GM23338 (cell line): ENCODE results near the gene PUS1. TPM values are rescaled to one million over a fixed set of nuclear protein-coding genes. Genes with fewer than 3 reads are reported as not detected.

ENCODE experiments used
- ATAC-seq: fragments of 200-7000 bp; cut with Tn5 transposase; 3 replicates; pipeline ENCODE4 v1.9.1; 2020
- DNase-seq: peaks from one replicate; pipeline ENCODE4 v3.0.0-alpha.2; 2015; ENCODE audit warnings: low spot score
- H2AFZ ChIP-seq: fragments of 200-600 bp; sonication (generic); 2 replicates; pipeline ENCODE4 v1.8.0; 2016; ENCODE audit warnings: antibody characterized with exemption, mild to moderate bottlenecking, moderate library complexity
- H3F3A ChIP-seq: fragments of 200-600 bp; sonication (generic); replicated peaks from 2 replicates; pipeline ENCODE4 v1.8.0; 2017; ENCODE audit warnings: antibody characterized with exemption, mixed run types, low read depth
- H3K27ac ChIP-seq: fragments of 200-600 bp; sonication (generic); 2 replicates; pipeline ENCODE4 v1.6.1; 2016; ENCODE audit warnings: low read depth
- H3K27me3 ChIP-seq: fragments of 200-600 bp; sonication (generic); 2 replicates; pipeline ENCODE4 v1.8.0; 2016; ENCODE audit warnings: mild to moderate bottlenecking, mixed run types, moderate library complexity; ENCODE audit not compliant: insufficient read depth
- H3K36me3 ChIP-seq: fragments of 200-600 bp; sonication (generic); 2 replicates; pipeline ENCODE4 v1.8.0; 2016; ENCODE audit warnings: mild to moderate bottlenecking; ENCODE audit not compliant: insufficient read depth
- H3K4me1 ChIP-seq: fragments of 200-600 bp; sonication (generic); 2 replicates; pipeline ENCODE4 v1.8.0; 2016; ENCODE audit warnings: mild to moderate bottlenecking, moderate library complexity; ENCODE audit not compliant: insufficient read depth
- H3K4me2 ChIP-seq: fragments of 200-600 bp; sonication (generic); 2 replicates; pipeline ENCODE4 v1.7.1; 2017; ENCODE audit warnings: mixed run types
- H3K4me3 ChIP-seq: fragments of 200-600 bp; sonication (generic); 2 replicates; pipeline ENCODE4 v1.6.1; 2016; ENCODE audit warnings: mixed run types
- H3K79me2 ChIP-seq: fragments of 200-600 bp; sonication (generic); replicated peaks from 2 replicates; pipeline ENCODE4 v1.8.0; 2017; ENCODE audit warnings: mild to moderate bottlenecking; ENCODE audit not compliant: insufficient read depth
- H3K9me2 ChIP-seq: fragments of 200-600 bp; sonication (generic); 2 replicates; pipeline ENCODE4 v1.8.0; 2017; ENCODE audit not compliant: insufficient read depth
- H4K20me1 ChIP-seq: fragments of 200-600 bp; sonication (generic); replicated peaks from 2 replicates; pipeline ENCODE4 v1.8.0; 2017; ENCODE audit warnings: mild to moderate bottlenecking; ENCODE audit not compliant: insufficient read depth
- H3K27ac Mint-ChIP-seq: 2 replicates; pipeline ENCODE4 v1.8.0; 2020; ENCODE audit warnings: inconsistent platforms, mild to moderate bottlenecking, moderate library complexity, mixed read lengths
- H3K27me3 Mint-ChIP-seq: 3 replicates; pipeline ENCODE4 v1.8.0; 2022; ENCODE audit warnings: low read depth, mild to moderate bottlenecking, moderate library complexity, mixed read lengths, inconsistent platforms; ENCODE audit not compliant: insufficient read depth, poor library complexity
- H3K36me3 Mint-ChIP-seq: 3 replicates; pipeline ENCODE4 v1.8.0; 2021; ENCODE audit warnings: low read depth, mild to moderate bottlenecking, inconsistent platforms, moderate library complexity, mixed read lengths
- H3K4me1 Mint-ChIP-seq: 3 replicates; pipeline ENCODE4 v1.8.0; 2020; ENCODE audit warnings: mild to moderate bottlenecking, inconsistent platforms, mixed read lengths
- H3K4me3 Mint-ChIP-seq: 3 replicates; pipeline ENCODE4 v1.8.0; 2021; ENCODE audit warnings: moderate library complexity, mild to moderate bottlenecking, inconsistent platforms, mixed read lengths
- H3K9me3 Mint-ChIP-seq: 3 replicates; pipeline ENCODE4 v1.8.0; 2020; ENCODE audit warnings: moderate library complexity, mild to moderate bottlenecking, inconsistent platforms, mixed read lengths
- CREB1 ChIP-seq: fragments of 250-450 bp; sonication (Bioruptor Pico); IDR thresholded peaks from 2 replicates; pipeline ENCODE4 v1.5.0; 2020; ENCODE audit warnings: low read depth, mild to moderate bottlenecking, moderate library complexity
- EZH2 ChIP-seq: fragments of 200-600 bp; sonication (generic); IDR thresholded peaks from one replicate; pipeline ENCODE4 v1.8.0; 2017; ENCODE audit warnings: antibody characterized with exemption, mild to moderate bottlenecking, low read depth; ENCODE audit not compliant: unreplicated experiment
- EZH2phosphoT487 ChIP-seq: fragments of 200-600 bp; sonication (generic); IDR thresholded peaks from one replicate; pipeline ENCODE4 v1.8.1; 2018; ENCODE audit warnings: antibody characterized with exemption; ENCODE audit not compliant: unreplicated experiment
- JUNB ChIP-seq: IDR thresholded peaks from one replicate; pipeline ENCODE4 v1.6.1; 2016; ENCODE audit warnings: antibody characterized with exemption; ENCODE audit not compliant: unreplicated experiment
- NANOG ChIP-seq: IDR thresholded peaks from 2 replicates; pipeline ENCODE4 v1.6.1; 2016; ENCODE audit warnings: antibody characterized with exemption, borderline replicate concordance
- POLR2AphosphoS5 ChIP-seq: IDR thresholded peaks from 2 replicates; pipeline ENCODE4 v1.6.1; 2016; ENCODE audit warnings: antibody characterized with exemption, low read depth
- REST ChIP-seq: IDR thresholded peaks from one replicate; pipeline ENCODE4 v1.6.1; 2018; ENCODE audit warnings: antibody characterized with exemption; ENCODE audit not compliant: unreplicated experiment
- STAT1 ChIP-seq: IDR thresholded peaks from one replicate; pipeline ENCODE4 v1.6.1; 2016; ENCODE audit warnings: antibody characterized with exemption; ENCODE audit not compliant: unreplicated experiment
- ZNF114 ChIP-seq: fragments of 250-450 bp; sonication (Bioruptor Pico); IDR thresholded peaks from 2 replicates; pipeline ENCODE4 v1.5.0; 2020; ENCODE audit warnings: mild to moderate bottlenecking, moderate library complexity
- ZNF331 ChIP-seq: fragments of 250-450 bp; sonication (Bioruptor Pico); IDR thresholded peaks from 2 replicates; pipeline ENCODE4 v1.5.0; 2020; ENCODE audit warnings: low read depth, mild to moderate bottlenecking, moderate library complexity
- polyA plus RNA-seq: library from polyadenylated mRNA; unstranded; fragments of >200 nt; fragmentation: Nextera tagmentation; extraction: Ambion mirVana; gene quantifications from 2 replicates; pipeline ENCODE4 v1.2.1, GENCODE V29; 2016
- total RNA-seq: library from RNA; depleted of rRNA; stranded (reverse); fragments of >200 nt; shearing (Covaris generic); gene quantifications from 2 replicates; pipeline ENCODE4 v1.2.3, GENCODE V29; 2014
- TF ChIP-seq, protein P1 (sequence below), 2 experiments: fragments of 200-600 bp in 1 of 2; sonication (generic) in 1 of 2; conservative IDR thresholded peaks; 2 replicates each; pipeline versions ENCODE4 v1.5.1 to v1.6.1; 2016 to 2017; ENCODE audit warnings: antibody characterized with exemption in 2 of 2, low read depth in 2 of 2, mild to moderate bottlenecking in 2 of 2, moderate library complexity in 1 of 2
- TF ChIP-seq, protein P2 (sequence below): IDR thresholded peaks from 2 replicates; pipeline ENCODE4 v1.6.1; 2016; ENCODE audit warnings: antibody characterized with exemption

PUS1 gene
- total and polyA plus RNA-seq, 2 experiments from 2014 or later = 52.4 to 73.0 TPM

DNA sequence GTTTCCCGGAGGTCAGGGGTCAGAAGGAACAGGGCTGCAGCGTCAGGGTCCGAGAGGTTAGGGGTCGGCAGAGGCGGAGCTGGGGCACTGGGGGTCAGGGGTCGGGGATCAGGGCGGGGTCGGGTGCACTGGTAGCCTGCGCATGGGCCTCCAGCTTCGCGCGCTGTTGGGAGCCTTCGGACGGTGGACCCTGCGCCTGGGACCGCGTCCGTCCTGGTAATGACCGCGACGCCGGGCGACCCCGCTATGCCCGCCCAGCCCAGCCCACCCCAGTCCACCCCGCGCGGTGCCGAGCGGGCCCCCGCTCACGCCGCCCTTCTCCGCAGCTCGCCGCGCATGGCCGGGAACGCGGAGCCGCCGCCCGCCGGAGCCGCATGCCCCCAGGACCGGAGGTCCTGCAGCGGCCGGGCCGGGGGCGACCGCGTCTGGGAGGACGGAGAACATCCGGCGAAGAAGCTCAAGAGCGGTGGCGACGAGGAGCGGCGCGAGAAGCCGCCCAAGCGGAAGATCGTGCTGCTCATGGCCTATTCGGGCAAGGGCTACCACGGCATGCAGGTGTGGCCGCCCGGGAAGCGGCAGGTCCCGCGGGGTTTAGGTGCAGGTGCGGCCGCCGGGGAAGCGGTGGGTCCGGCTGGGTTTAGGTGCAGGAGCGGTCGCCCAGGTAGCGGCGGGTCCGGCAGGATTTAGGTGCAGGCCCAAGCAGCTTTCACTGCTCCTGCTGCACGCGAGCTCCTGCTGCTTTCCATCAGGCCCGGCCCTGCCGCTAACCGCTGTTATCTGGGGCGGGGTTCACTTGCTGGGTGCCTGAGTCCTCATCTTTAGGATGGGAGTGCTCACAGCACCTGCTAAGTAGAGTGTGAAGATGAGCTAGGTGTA, 743 bp downstream of the PUS1 start:
- H3K27ac ChIP-seq = peak overlapping the region; percentile 79; the same call in 1 of the 2 replicates
- DNase-seq = no peak
- peaks cover 25% of the 10 kb centered on the region for H3K79me2 ChIP-seq
- H3K36me3 ChIP-seq = peaks cover 35% of the 10 kb centered on the region
- peak overlapping the region; percentile 98 for H3K27ac Mint-ChIP-seq
- peaks cover 18% of the 10 kb centered on the region for H3K27me3 Mint-ChIP-seq
- no peak for TF ChIP-seq EZH2
- peak; percentile 32 for ATAC-seq
- no peaks in the 10 kb centered on the region for H3K27me3 ChIP-seq
- H2AFZ ChIP-seq = no peak overlapping the region
- peak overlapping the region; percentile 93 for H3K4me2 ChIP-seq
- peaks cover 4% of the 10 kb centered on the region; the same call in 1 of the 2 replicates for H4K20me1 ChIP-seq
- H3K4me1 Mint-ChIP-seq = peaks cover 16% of the 10 kb centered on the region
- peaks cover 9% of the 10 kb centered on the region for H3K4me1 ChIP-seq
- H3K9me3 Mint-ChIP-seq = peaks cover 16% of the 10 kb centered on the region
- peak overlapping the region; percentile 97 for H3K4me3 Mint-ChIP-seq
- peaks cover 52% of the 10 kb centered on the region for H3K36me3 Mint-ChIP-seq
- H3K4me3 ChIP-seq = peak overlapping the region; percentile 95
- H3F3A ChIP-seq = 0 out of 2 replicates have a peak, but pooled peaks cover 13% of the 10 kb centered on the region
- no peaks in the 10 kb centered on the region for H3K9me2 ChIP-seq

- Mint-ChIP-seq H3K4me1 (peaks cover 16% of the 10 kb centered on the region), H3K27me3 (peaks cover 18% of the 10 kb centered on the region), H3K9me3 (peaks cover 16% of the 10 kb centered on the region), H3K36me3 (peaks cover 58% of the 10 kb centered on the region), H3K27ac (peak overlapping the region; percentile 83), H3K4me3 (peak overlapping the region; percentile 97)
- ATAC-seq (no peak), DNase-seq (no peak)
- Histone ChIP-seq H3K36me3 (peaks cover 40% of the 10 kb centered on the region), H3K4me1 (peaks cover 9% of the 10 kb centered on the region), H3F3A (0 out of 2 replicates have a peak, but pooled peaks cover 13% of the 10 kb centered on the region), H4K20me1 (peaks cover 4% of the 10 kb centered on the region; the same call in 1 of the 2 replicates), H3K4me2 (peak overlapping the region; percentile 93), H2AFZ (no peak overlapping the region), H3K9me2 (no peaks in the 10 kb centered on the region), H3K4me3 (peak overlapping the region; percentile 95), H3K79me2 (peaks cover 25% of the 10 kb centered on the region), H3K27me3 (no peaks in the 10 kb centered on the region), H3K27ac (no peak overlapping the region)
- TF ChIP-seq JUNB (no peak), EZH2phosphoT487 (no peak), ZNF114 (no peak), NANOG (no peak), REST (no peak), POLR2AphosphoS5 (no peak), EZH2 (no peak), CREB1 (CRISPR knock-in tag) (no peak), STAT1 (no peak), ZNF331 (CRISPR knock-in tag) (no peak)
- TF ChIP-seq, protein P1, sequence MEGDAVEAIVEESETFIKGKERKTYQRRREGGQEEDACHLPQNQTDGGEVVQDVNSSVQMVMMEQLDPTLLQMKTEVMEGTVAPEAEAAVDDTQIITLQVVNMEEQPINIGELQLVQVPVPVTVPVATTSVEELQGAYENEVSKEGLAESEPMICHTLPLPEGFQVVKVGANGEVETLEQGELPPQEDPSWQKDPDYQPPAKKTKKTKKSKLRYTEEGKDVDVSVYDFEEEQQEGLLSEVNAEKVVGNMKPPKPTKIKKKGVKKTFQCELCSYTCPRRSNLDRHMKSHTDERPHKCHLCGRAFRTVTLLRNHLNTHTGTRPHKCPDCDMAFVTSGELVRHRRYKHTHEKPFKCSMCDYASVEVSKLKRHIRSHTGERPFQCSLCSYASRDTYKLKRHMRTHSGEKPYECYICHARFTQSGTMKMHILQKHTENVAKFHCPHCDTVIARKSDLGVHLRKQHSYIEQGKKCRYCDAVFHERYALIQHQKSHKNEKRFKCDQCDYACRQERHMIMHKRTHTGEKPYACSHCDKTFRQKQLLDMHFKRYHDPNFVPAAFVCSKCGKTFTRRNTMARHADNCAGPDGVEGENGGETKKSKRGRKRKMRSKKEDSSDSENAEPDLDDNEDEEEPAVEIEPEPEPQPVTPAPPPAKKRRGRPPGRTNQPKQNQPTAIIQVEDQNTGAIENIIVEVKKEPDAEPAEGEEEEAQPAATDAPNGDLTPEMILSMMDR (conservative IDR thresholded peaks at IDR 0.05; ENCODE audit: low read depth in 2 of 2) = no peak
- TF ChIP-seq, protein P2, sequence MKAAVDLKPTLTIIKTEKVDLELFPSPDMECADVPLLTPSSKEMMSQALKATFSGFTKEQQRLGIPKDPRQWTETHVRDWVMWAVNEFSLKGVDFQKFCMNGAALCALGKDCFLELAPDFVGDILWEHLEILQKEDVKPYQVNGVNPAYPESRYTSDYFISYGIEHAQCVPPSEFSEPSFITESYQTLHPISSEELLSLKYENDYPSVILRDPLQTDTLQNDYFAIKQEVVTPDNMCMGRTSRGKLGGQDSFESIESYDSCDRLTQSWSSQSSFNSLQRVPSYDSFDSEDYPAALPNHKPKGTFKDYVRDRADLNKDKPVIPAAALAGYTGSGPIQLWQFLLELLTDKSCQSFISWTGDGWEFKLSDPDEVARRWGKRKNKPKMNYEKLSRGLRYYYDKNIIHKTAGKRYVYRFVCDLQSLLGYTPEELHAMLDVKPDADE = no peak
Measured at GRCh38 chr12:131930510-131930909, 1.4 kb downstream of the PUS1 start.
